Left ventricle myocardium inferior (tissue), 1 donor: ENCODE results near the gene CTCF. TPM values are rescaled to one million over a fixed set of nuclear protein-coding genes. Genes with fewer than 3 reads are reported as not detected.

Experiments used
- DNase-seq: peaks from one replicate; pipeline ENCODE4 v3.0.0-alpha.2; 2020
- H3K27ac ChIP-seq: fragments of 200-600 bp; replicated peaks from 2 replicates; pipeline ENCODE4 v1.8.0; 2021
- H3K27me3 ChIP-seq: fragments of 200-600 bp; 2 replicates; pipeline ENCODE4 v1.8.0; 2021; ENCODE audit warnings: low read depth
- H3K36me3 ChIP-seq: fragments of 200-600 bp; 2 replicates; pipeline ENCODE4 v1.8.0; 2021
- H3K4me1 ChIP-seq: fragments of 200-600 bp; 2 replicates; pipeline ENCODE4 v1.8.0; 2021
- H3K4me3 ChIP-seq: fragments of 200-600 bp; 2 replicates; pipeline ENCODE4 v1.8.0; 2021; ENCODE audit warnings: mild to moderate bottlenecking, moderate library complexity
- H3K9me3 ChIP-seq: fragments of 200-600 bp; replicated peaks from 2 replicates; pipeline ENCODE4 v1.8.0; 2021
- intact Hi-C: fragments of 100-400 bp; cut with micrococcal nuclease; formaldehyde crosslinking; loops from one replicate; pipeline ENCODE4 v1.11.0; 2022
- total RNA-seq: library from RNA; stranded (reverse); fragmentation: NEBNext Ultra II Directional; extraction: Animal tissue kit (Norgen Biotek cat#: 25700); gene quantifications from one replicate; pipeline ENCODE4 v1.2.1, GENCODE V29; 2021
- TF ChIP-seq, protein P1 (sequence below): fragments of 200-600 bp; IDR thresholded peaks from 2 replicates; pipeline ENCODE4 v1.8.0; 2021; ENCODE audit warnings: antibody characterized with exemption, mild to moderate bottlenecking, borderline replicate concordance
- donor health status: DM: no; HTN: yes; CAD: no; lungs with severe emphysema.

Gene CTCF
- total RNA-seq, 1 donor from 2014 or later = 26.1 TPM

DNA sequence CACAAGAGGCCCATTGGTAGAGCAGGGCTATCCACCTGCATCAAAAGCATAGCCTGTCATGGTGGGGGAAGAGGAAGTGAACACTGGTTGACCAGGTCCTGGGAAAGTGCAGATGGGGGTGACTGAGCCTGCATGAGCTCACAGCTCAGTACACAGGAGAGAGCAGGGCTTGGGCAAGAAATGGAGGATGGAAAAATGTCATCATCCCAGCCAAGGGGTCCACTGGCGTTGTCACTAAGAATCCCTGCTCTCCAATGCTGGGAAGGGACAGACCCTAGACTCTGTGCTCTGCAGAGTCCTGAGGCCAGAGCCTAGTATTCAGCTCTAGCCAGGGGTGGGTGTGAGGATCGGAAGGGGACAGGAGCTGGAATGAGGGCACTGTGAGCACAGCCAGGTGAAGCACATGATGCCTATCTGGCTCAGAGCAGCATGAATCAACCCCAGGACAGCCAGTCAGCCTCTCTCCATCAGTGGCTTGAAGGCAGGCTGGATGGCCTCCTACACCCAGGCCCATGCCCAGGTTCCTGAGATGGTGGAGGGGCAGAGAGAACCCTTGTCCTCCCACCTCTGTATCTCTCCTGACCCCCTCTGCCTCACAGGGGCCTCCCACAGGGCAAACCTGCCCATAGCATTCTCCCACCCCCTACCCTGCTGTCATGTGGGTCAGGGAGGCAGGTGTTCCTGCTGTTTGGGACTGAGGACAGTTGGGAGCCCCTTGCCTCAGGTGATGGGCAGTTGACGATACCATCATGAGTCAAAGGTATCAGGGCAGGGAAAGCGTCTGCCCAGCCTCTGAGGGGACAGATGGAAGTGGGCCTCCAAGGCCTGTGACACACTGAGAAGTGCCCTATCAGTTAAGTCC, 13.8 kb upstream of the CTCF start:
- intact Hi-C loops = no loop called here
- no peak for DNase-seq
- peaks cover 36% of the 10 kb centered on the region for H3K36me3 ChIP-seq
- H3K27me3 ChIP-seq = no peaks in the 10 kb centered on the region
- no peak overlapping the region for H3K4me3 ChIP-seq
- TF ChIP-seq, protein P1, sequence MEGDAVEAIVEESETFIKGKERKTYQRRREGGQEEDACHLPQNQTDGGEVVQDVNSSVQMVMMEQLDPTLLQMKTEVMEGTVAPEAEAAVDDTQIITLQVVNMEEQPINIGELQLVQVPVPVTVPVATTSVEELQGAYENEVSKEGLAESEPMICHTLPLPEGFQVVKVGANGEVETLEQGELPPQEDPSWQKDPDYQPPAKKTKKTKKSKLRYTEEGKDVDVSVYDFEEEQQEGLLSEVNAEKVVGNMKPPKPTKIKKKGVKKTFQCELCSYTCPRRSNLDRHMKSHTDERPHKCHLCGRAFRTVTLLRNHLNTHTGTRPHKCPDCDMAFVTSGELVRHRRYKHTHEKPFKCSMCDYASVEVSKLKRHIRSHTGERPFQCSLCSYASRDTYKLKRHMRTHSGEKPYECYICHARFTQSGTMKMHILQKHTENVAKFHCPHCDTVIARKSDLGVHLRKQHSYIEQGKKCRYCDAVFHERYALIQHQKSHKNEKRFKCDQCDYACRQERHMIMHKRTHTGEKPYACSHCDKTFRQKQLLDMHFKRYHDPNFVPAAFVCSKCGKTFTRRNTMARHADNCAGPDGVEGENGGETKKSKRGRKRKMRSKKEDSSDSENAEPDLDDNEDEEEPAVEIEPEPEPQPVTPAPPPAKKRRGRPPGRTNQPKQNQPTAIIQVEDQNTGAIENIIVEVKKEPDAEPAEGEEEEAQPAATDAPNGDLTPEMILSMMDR = no peak
- H3K9me3 ChIP-seq = no peaks in the 10 kb centered on the region
- H3K4me1 ChIP-seq = peaks cover 75% of the 10 kb centered on the region
- peak overlapping the region; percentile 70 for H3K27ac ChIP-seq

DNA sequence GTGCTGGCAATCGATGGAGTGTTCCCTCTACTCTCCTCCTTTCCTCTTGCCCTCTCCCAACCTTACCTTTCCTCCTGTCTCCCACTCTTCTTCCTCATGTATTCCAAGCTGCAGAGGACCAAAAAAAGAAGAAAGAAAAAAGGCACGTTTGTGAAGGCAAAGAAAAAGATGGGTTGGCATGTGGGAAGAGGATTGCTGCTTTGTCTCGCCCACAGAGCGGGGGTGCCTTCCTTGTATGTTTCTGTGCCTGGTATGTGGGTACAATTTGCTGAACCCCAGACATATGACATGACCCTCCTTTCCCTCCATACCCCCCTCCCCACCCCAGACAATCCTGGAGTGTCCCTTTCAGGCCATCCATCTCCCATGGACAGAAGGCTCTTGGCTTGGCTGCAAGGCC, 13.1 kb upstream of the CTCF start:
- H3K36me3 ChIP-seq = peaks cover 29% of the 10 kb centered on the region
- DNase-seq = no peak
- no peak overlapping the region for H3K4me3 ChIP-seq
- H3K4me1 ChIP-seq = peaks cover 72% of the 10 kb centered on the region
- intact Hi-C loops = no loop called here
- H3K27ac ChIP-seq = peak overlapping the region; percentile 9
- TF ChIP-seq, protein P1 = no peak
- H3K27me3 ChIP-seq = no peaks in the 10 kb centered on the region
- H3K9me3 ChIP-seq = no peaks in the 10 kb centered on the region

DNA sequence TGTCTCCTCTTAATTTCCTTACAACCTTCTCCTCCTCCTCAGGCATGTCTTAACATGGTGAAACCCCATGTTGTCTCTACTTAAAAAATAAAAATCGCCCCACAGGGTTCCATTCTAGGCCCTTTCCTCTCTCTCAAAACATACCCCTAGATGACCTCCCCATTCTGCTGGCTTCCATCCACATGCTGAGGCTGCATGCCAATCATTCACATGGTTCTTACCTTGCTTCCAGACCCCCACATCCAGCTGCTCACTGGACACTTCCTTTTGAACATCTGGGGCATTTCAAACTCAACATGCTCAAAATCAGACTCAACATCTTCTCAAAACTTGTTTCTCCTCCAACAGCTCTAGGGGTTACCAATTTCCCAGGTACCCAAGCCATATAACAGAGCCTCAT, 12.4 kb upstream of the CTCF start:
- Histone ChIP-seq H3K4me1 (peaks cover 65% of the 10 kb centered on the region), H3K9me3 (no peaks in the 10 kb centered on the region), H3K27ac (peak overlapping the region; percentile 9), H3K4me3 (no peak overlapping the region), H3K36me3 (peaks cover 22% of the 10 kb centered on the region), H3K27me3 (no peaks in the 10 kb centered on the region)
- DNase-seq = no peak
- intact Hi-C loops = no loop called here
- TF ChIP-seq, protein P1 = no peak

DNA sequence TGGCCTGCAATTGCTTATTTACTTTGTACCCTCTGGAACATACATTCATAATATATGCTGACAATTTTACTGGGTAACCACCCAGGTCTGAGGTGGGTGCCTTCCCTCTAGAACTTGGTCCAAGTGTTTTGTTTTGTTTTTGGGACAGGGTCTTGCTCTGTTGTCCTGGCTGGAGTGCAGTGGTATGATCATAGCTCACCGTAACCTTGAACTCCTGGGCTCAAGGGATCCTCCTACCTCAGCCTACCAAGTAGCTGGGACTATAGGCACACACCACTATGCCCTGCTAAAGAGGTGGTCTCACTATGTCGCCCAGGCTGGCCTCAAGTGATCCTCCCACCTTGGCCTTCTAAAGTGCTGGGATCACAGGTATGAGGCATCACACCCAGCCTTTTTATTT, 11.2 kb upstream of the CTCF start:
- H3K4me3 ChIP-seq = no peak overlapping the region
- H3K27me3 ChIP-seq = no peaks in the 10 kb centered on the region
- H3K27ac ChIP-seq = no peak overlapping the region
- H3K36me3 ChIP-seq = peaks cover 11% of the 10 kb centered on the region
- no peak for DNase-seq
- H3K9me3 ChIP-seq = no peaks in the 10 kb centered on the region
- intact Hi-C loops = no loop called here
- peaks cover 63% of the 10 kb centered on the region for H3K4me1 ChIP-seq
- TF ChIP-seq, protein P1 = no peak

DNA sequence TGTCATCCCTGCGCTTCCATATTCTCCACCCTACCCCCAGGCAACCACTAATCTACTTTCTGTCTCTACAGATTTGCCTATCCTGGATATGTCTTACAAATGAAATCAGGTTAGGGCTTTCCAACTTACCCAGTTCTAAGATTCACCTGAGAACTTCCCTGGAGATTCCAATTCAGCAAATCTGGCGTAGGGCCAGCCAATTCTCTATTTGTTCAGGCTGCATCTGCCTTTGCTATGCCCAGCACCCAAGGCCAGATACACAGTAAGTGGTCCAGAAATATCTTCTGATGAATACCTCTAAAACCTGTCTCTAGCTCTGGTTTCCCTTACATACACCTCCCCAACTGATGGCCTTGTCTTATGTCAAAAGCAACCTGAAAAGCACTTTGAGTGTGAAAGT, 10.4 kb upstream of the CTCF start:
- Histone ChIP-seq H3K27ac (peak overlapping the region; percentile 75), H3K4me1 (peaks cover 55% of the 10 kb centered on the region), H3K27me3 (no peaks in the 10 kb centered on the region), H3K36me3 (peaks cover 3% of the 10 kb centered on the region), H3K9me3 (no peaks in the 10 kb centered on the region), H3K4me3 (no peak overlapping the region)
- no peak for DNase-seq
- TF ChIP-seq, protein P1 = no peak
- intact Hi-C loops = no loop called here
